GM12892 (cell line): ENCODE data around the gene GLRX5.

Experiments
- POLR2A ChIP-seq: IDR thresholded peaks from 2 replicates; pipeline ENCODE4 v1.6.1; 2011; ENCODE audit warnings: low read depth, low read length, control low read depth
- TAF1 ChIP-seq: IDR thresholded peaks from 2 replicates; pipeline ENCODE4 v1.6.1; 2011; ENCODE audit warnings: low read depth, mild to moderate bottlenecking, control low read depth, low read length, borderline replicate concordance

GRCh38 chr14:95493503-95493902 lies 41.3 kb upstream of the GLRX5 start:
- TF ChIP-seq TAF1 (no peak), POLR2A (no peak)
